HepG2 (cell line): Measurements from ENCODE around the gene AADACL4. TPM values are rescaled to one million over a fixed set of nuclear protein-coding genes. Genes with fewer than 3 reads are reported as not detected.

Experiments used
- ATAC-seq: fragments of 200-7000 bp; cut with Tn5 transposase; 3 replicates; pipeline ENCODE4 v1.9.1; 2020; ENCODE audit warnings: mild to moderate bottlenecking, moderate library complexity
- BruUV-seq: library from RNA; stranded (reverse); fragments of 400-500 nt; replicated peaks from 2 replicates; lab custom pipeline; 2021; lab: Mats Ljungman, UMichigan
- CTCF ChIA-PET: fragments of 300-600 bp; formaldehyde crosslinking; extraction: SDS; loops from one replicate; lab custom pipeline; 2021; ENCODE audit warnings: low total read pairs, inconsistent platforms, low intra/inter-chr PET ratio; lab: Yijun Ruan, JAX
- POLR2A ChIA-PET: fragments of 350-600 bp; sonication (Branson Sonifier 250); formaldehyde crosslinking; loops from one replicate; lab custom pipeline; 2020; ENCODE audit warnings: antibody characterized with exemption, inconsistent platforms; lab: Yijun Ruan, JAX
- DNase-seq: peaks from one replicate; pipeline ENCODE4 v3.0.0-alpha.2; 2015; ENCODE audit warnings: low spot score
- FAIRE-seq: peaks from 3 replicates; lab custom pipeline; 2011; peaks lifted over from hg19 to GRCh38; lab: Jason Lieb, UNC
- H2AFZ ChIP-seq: one replicate; pipeline ENCODE4 v1.6.1; 2011; ENCODE audit warnings: low read length, inconsistent platforms
- H3K27ac ChIP-seq: fragments of 300-600 bp; 3 replicates; pipeline ENCODE4 v1.8.0; 2011; ENCODE audit warnings: mixed run types, mild to moderate bottlenecking, mixed read lengths, low read length, inconsistent platforms; ENCODE audit not compliant: insufficient read depth; ENCODE audit errors: extremely low read length
- H3K27me3 ChIP-seq, 2 experiments: fragments of 200-600 bp in 1 of 2; 2 replicates in 1 of 2; 3 replicates in 1 of 2; pipeline versions ENCODE4 v1.6.0 to v1.8.0; 2011; ENCODE audit warnings: low read length in 2 of 2, mild to moderate bottlenecking in 2 of 2, moderate library complexity in 2 of 2, inconsistent platforms in 1 of 2; ENCODE audit not compliant: insufficient read depth in 2 of 2, control insufficient read depth in 1 of 2
- H3K36me3 ChIP-seq, 2 experiments: fragments of 200-600 bp in 1 of 2; replicated peaks in 1 of 2; 2 replicates in 1 of 2; 3 replicates in 1 of 2; pipeline versions ENCODE4 v1.5.1 to v1.8.0; 2011; ENCODE audit warnings: low read length in 2 of 2, inconsistent platforms in 1 of 2; ENCODE audit not compliant: insufficient read depth in 2 of 2, control insufficient read depth in 1 of 2
- H3K4me1 ChIP-seq: 2 replicates; pipeline ENCODE4 v1.5.1; 2012; ENCODE audit warnings: low read length, inconsistent platforms; ENCODE audit not compliant: insufficient read depth
- H3K4me2 ChIP-seq: 2 replicates; pipeline ENCODE4 v1.6.0; 2011; ENCODE audit warnings: low read depth, low read length, inconsistent platforms
- H3K4me3 ChIP-seq, 3 experiments: fragments of 200-600 bp in 1 of 3; sonication (generic), shearing (Covaris generic) in 1 of 3; replicated peaks in 1 of 3; 2 replicates each; pipeline ENCODE4 v1.5.1; 2011 to 2016; ENCODE audit warnings: low read length in 3 of 3, inconsistent platforms in 2 of 3, low read depth in 2 of 3, mild to moderate bottlenecking in 2 of 3, control low read depth in 1 of 3, mixed read lengths in 1 of 3; ENCODE audit not compliant: insufficient read depth in 1 of 3
- H3K79me2 ChIP-seq: one replicate; pipeline ENCODE4 v1.6.1; 2011; ENCODE audit warnings: low read length, inconsistent platforms; ENCODE audit not compliant: insufficient read depth
- H3K9ac ChIP-seq: 2 replicates; pipeline ENCODE4 v1.6.0; 2011; ENCODE audit warnings: mild to moderate bottlenecking, low read depth, low read length, inconsistent platforms; ENCODE audit not compliant: insufficient read depth
- H3K9me3 ChIP-seq: 2 replicates; pipeline ENCODE4 v1.5.1; 2012; ENCODE audit warnings: mild to moderate bottlenecking, low read length
- H4K20me1 ChIP-seq: 2 replicates; pipeline ENCODE4 v1.6.0; 2011; ENCODE audit warnings: inconsistent platforms, mild to moderate bottlenecking, low read length, moderate library complexity; ENCODE audit not compliant: insufficient read depth
- ETV5 ChIP-seq: IDR thresholded peaks from 2 replicates; pipeline ENCODE4 v1.6.1; 2018; ENCODE audit warnings: missing biosample characterization, missing genetic modification reagents, inconsistent platforms, borderline replicate concordance
- GRHL1 ChIP-seq: sonication (generic); formaldehyde crosslinking; conservative IDR thresholded peaks from 2 replicates; pipeline ENCODE4 v1.8.0; 2022; ENCODE audit warnings: missing genetic modification reagents
- PHF21A ChIP-seq: sonication (generic); formaldehyde crosslinking; IDR thresholded peaks from 2 replicates; pipeline ENCODE4 v1.5.0; 2020; ENCODE audit warnings: mild to moderate bottlenecking, missing genetic modification reagents
- ZNF230 ChIP-seq: sonication (generic); formaldehyde crosslinking; IDR thresholded peaks from 2 replicates; pipeline ENCODE4 v1.4.0; 2020; ENCODE audit warnings: mild to moderate bottlenecking, missing genetic modification reagents
- ZNF609 ChIP-seq: sonication (generic); formaldehyde crosslinking; IDR thresholded peaks from 2 replicates; pipeline ENCODE4 v1.4.0; 2020; ENCODE audit warnings: mild to moderate bottlenecking, missing genetic modification reagents, borderline replicate concordance
- ZNF768 ChIP-seq: sonication (generic); formaldehyde crosslinking; IDR thresholded peaks from 2 replicates; pipeline ENCODE4 v1.4.0; 2020; ENCODE audit warnings: missing genetic modification reagents
- WGBS: methylation state at CpG from one replicate; pipeline ENCODE4 v1.1.6; 2017; ENCODE audit warnings: low lambda C conversion rate; 5-methylcytosine and 5-hydroxymethylcytosine counted together
- in situ Hi-C: cut with HindIII; loops from 2 replicates; pipeline ENCODE4 v1.10.0; 2017; ENCODE audit warnings: low pct_unique_long_range_greater_than_20kb; ENCODE audit not compliant: extremely low pct_ligation_motif_present
- intact Hi-C: fragments of 100-400 bp; cut with micrococcal nuclease; formaldehyde crosslinking; loops from one replicate; pipeline ENCODE4 v1.10.0; 2022; ENCODE audit not compliant: unreplicated experiment
- polyA plus RNA-seq, 8 experiments: library from polyadenylated mRNA; depleted of rRNA in 3 of 8; stranded (reverse) in 7 of 8; unstranded in 1 of 8; fragments of >200 nt; fragmentation: Illumina TruSeq in 4 of 8; extraction: Trizol in 4 of 8; gene quantifications; 2 replicates each; pipeline versions ENCODE4 v1.2.1 to v1.2.3, GENCODE V29; 2011 to 2016; ENCODE audit warnings: low read depth in 4 of 8, missing spikeins in 1 of 8, mixed read lengths in 1 of 8; ENCODE audit not compliant: insufficient read depth in 1 of 8
- total RNA-seq, 5 experiments: library from RNA; depleted of rRNA; stranded (reverse); fragments of >200 nt; fragmentation: Illumina TruSeq; extraction: Trizol; gene quantifications; 2 replicates each; pipeline ENCODE4 v1.2.3, GENCODE V29; 2016; ENCODE audit warnings: low read depth in 1 of 5

The AADACL4 gene
- total and polyA plus RNA-seq, 2 of the 13 experiments (the other 11 are each of a cell fraction or from before 2014, with no cell fraction given): not detected

GRCh38 chr1:12654657-12655056, 10.8 kb downstream of the AADACL4 start (continued):
- TF ChIP-seq ZNF768 (CRISPR knock-in tag) (no peak), ZNF230 (no peak)

GRCh38 chr1:12656575-12656974, 12.7 kb downstream of the AADACL4 start:
- H4K20me1 ChIP-seq: no peaks in the 10 kb centered on the region
- 46% methylated on average over 4 of the region's 4 CpGs for WGBS
- H3K27me3 ChIP-seq: peaks cover 0 to 15% of the 10 kb centered on the region in 2 experiments; a peak in 2 of 5 replicates
- in situ Hi-C loops: loop anchor here (5.0 to 25.0 kb wide), 3 partner anchors 344 to 544 kb away; no protein-coding TSS in a partner anchor
- POLR2A ChIA-PET: no interaction called here
- H3K79me2 ChIP-seq: no peaks in the 10 kb centered on the region
- H2AFZ ChIP-seq: no peak overlapping the region
- no peaks in the 10 kb centered on the region for H3K9me3 ChIP-seq
- TF ChIP-seq ZNF609 (CRISPR knock-in tag) (no peak), GRHL1 (CRISPR knock-in tag) (no peak), ETV5 (CRISPR knock-in tag) (no peak), PHF21A (CRISPR knock-in tag) (no peak)
- no peaks in the 10 kb centered on the region for H3K36me3 ChIP-seq
- no peak overlapping the region for H3K4me2 ChIP-seq
- H3K27ac ChIP-seq: no peak overlapping the region
- FAIRE-seq (no peak), ATAC-seq (no peak), DNase-seq (no peak)
- intact Hi-C loops: no loop called here
- no TSS peak for BruUV-seq
- H3K4me1 ChIP-seq: peaks cover 21% of the 10 kb centered on the region
- no peak overlapping the region for H3K9ac ChIP-seq
- CTCF ChIA-PET: no interaction called here
- H3K4me3 ChIP-seq: no peak overlapping the region
